A673 (cell line): ENCODE results near the gene LRPPRC.
A peak's percentile ranks its signal among the peaks of the same experiment; 100 is the strongest.

Source experiments
- EZH2 ChIP-seq: fragments of 200-600 bp; sonication (generic); IDR thresholded peaks from 2 replicates; pipeline ENCODE4 v1.6.1; 2017; ENCODE audit warnings: borderline replicate concordance, low read depth, mild to moderate bottlenecking, mixed read lengths, antibody characterized with exemption, low read length; ENCODE audit not compliant: poor library complexity, severe bottlenecking
- TF ChIP-seq, protein P1 (sequence below): fragments of 300-800, 200-600 bp; sonication (generic); conservative IDR thresholded peaks from 2 replicates; pipeline ENCODE4 v1.5.1; 2017; ENCODE audit warnings: low read depth, mild to moderate bottlenecking, antibody characterized with exemption, low read length, moderate library complexity, mixed read lengths

DNA sequence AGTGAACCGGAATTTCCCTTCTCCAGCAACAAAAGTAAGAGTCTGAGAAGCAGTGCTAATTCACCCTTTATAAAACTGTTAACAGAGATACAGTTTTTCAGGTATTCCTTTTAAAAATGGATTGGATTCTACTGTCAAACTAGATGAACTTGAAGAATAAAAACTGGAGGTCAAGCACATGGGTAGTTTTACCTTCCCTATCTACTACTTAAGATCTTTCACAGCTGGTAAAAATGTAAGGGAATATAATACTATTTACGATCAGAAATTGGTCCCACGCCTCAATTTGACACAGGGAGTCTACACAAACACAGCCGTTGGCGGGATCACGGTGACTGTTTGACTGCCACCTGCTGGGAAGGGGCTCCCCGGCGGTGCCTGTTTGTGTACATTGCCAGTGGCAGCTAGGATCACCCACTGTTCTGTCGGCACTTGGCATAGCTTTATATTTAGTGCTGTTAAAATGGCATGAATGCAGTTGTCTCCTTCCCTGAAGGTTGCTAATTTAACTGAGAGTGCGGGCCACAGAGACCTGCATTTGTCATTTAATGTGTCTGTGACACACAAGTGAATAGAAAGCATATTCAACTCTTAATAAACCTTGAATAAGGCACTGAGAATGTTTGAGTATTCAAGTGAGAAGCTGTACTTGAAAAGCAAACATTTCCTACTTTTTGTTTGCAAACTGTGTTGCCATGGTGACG is 97.5 kb downstream of the LRPPRC start:
- TF ChIP-seq, protein P1, sequence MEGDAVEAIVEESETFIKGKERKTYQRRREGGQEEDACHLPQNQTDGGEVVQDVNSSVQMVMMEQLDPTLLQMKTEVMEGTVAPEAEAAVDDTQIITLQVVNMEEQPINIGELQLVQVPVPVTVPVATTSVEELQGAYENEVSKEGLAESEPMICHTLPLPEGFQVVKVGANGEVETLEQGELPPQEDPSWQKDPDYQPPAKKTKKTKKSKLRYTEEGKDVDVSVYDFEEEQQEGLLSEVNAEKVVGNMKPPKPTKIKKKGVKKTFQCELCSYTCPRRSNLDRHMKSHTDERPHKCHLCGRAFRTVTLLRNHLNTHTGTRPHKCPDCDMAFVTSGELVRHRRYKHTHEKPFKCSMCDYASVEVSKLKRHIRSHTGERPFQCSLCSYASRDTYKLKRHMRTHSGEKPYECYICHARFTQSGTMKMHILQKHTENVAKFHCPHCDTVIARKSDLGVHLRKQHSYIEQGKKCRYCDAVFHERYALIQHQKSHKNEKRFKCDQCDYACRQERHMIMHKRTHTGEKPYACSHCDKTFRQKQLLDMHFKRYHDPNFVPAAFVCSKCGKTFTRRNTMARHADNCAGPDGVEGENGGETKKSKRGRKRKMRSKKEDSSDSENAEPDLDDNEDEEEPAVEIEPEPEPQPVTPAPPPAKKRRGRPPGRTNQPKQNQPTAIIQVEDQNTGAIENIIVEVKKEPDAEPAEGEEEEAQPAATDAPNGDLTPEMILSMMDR: peak; percentile 43; the same call in 1 of the 2 replicates
- no peak for TF ChIP-seq EZH2
